Measurements from ENCODE around the gene VASN. TPM values are rescaled to one million over a fixed set of nuclear protein-coding genes. Genes with fewer than 3 reads are reported as not detected.

Gene VASN
- total RNA-seq, 1 experiment from 2014 or later: 5.4 TPM

- Histone ChIP-seq H3K27ac (ENCODE audit: low read depth, low read length, poor library complexity, severe bottlenecking) (no peak overlapping the region), H3K4me3 (ENCODE audit: low read depth, low read length, poor library complexity, severe bottlenecking) (no peak overlapping the region), H3K36me3 (ENCODE audit: insufficient read depth, low read length, poor library complexity, severe bottlenecking) (no peaks in the 10 kb centered on the region), H3K27me3 (replicated peaks; ENCODE audit: insufficient read depth, low read depth, low read length, poor library complexity) (no peaks in the 10 kb centered on the region), H3K4me1 (ENCODE audit: insufficient read depth, low read length, poor library complexity, severe bottlenecking) (peaks cover 5% of the 10 kb centered on the region), H3K9me3 (ENCODE audit: low read depth, low read length, poor library complexity, severe bottlenecking) (no peaks in the 10 kb centered on the region)
- no peak for TF ChIP-seq EZH2 (IDR thresholded peaks at IDR 0.05; ENCODE audit: borderline replicate concordance, low read depth, low read length, poor library complexity, severe bottlenecking)
- no peak for TF ChIP-seq CTCF (conservative IDR thresholded peaks at IDR 0.05; ENCODE audit: low read depth, low read length)
- intact Hi-C loops (cut with micrococcal nuclease; ENCODE audit: unreplicated experiment): no loop called here
- no peak for DNase-seq (ENCODE audit: low spot score)
- ChIA-PET POLR2A (ENCODE audit: low non-redundant PET) (no interaction called here), CTCF (no interaction called here)
- BruUV-seq (replicated peaks): no TSS peak
Measured at GRCh38 chr16:4414187-4414917, 42.7 kb downstream of the VASN start.

DNA sequence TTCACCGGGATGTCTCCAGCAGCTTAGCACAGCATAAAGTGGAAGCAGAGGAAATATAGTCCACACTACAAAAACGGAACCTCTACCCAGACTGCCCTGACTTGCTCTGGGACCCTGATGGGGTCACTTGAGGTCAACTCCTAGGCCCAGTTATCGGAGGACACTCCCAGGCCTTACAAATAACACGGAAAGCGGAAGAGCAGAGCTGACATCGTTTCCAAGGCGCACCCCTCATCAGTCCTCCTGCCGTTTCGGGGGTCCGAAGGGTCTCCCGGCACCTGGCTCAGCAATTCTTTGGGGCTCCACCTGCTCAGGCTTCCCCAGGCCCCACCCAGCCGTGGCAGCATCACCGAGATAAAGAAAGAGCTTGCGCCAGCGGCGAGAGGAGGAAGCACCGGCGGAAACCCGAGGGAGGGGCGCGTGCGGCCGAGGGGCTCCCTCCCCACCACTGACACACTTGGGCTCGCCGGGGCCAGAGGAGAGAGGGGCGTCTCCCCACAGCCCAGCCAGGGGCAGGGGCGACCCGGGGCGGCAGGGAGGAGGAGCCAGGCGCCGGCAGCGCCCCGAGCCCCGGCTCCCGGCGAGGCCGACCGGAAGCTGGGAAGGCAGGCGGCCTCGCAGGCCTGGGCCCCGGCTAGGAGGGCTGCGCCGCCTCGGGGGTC lies 44.0 kb downstream of the VASN start:
- Histone ChIP-seq H3K4me1 (ENCODE audit: insufficient read depth, low read length, poor library complexity, severe bottlenecking) (peaks cover 5% of the 10 kb centered on the region), H3K9me3 (ENCODE audit: low read depth, low read length, poor library complexity, severe bottlenecking) (no peaks in the 10 kb centered on the region), H3K27ac (ENCODE audit: low read depth, low read length, poor library complexity, severe bottlenecking) (peak overlapping the region; percentile 72), H3K27me3 (replicated peaks; ENCODE audit: insufficient read depth, low read depth, low read length, poor library complexity) (no peaks in the 10 kb centered on the region), H3K36me3 (ENCODE audit: insufficient read depth, low read length, poor library complexity, severe bottlenecking) (no peaks in the 10 kb centered on the region), H3K4me3 (ENCODE audit: low read depth, low read length, poor library complexity, severe bottlenecking) (peak overlapping the region; percentile 88)
- intact Hi-C loops (cut with micrococcal nuclease; ENCODE audit: unreplicated experiment): no loop called here
- POLR2A ChIA-PET (ENCODE audit: low non-redundant PET): no interaction called here
- peak; percentile 28 for DNase-seq (ENCODE audit: low spot score)
- no TSS peak for BruUV-seq (replicated peaks)
- CTCF ChIA-PET: interaction anchor here (0.6 kb wide), 1 partner anchor 13 kb away, joined by 4 read pairs; no protein-coding TSS in a partner anchor
- TF ChIP-seq EZH2 (IDR thresholded peaks at IDR 0.05; ENCODE audit: borderline replicate concordance, low read depth, low read length, poor library complexity, severe bottlenecking) (no peak), CTCF (conservative IDR thresholded peaks at IDR 0.05; ENCODE audit: low read depth, low read length) (no peak)

GRCh38 chr16:4416200-4417032 lies 44.8 kb downstream of the VASN start, which contains the start of gene CORO7:
Gene CORO7, minus strand, starts transcription at chr16:4416596. Its CDS starts 78 bp downstream, at chr16:4416518.
- Histone ChIP-seq H3K4me1 (ENCODE audit: insufficient read depth, low read length, poor library complexity, severe bottlenecking) (peaks cover 5% of the 10 kb centered on the region), H3K9me3 (ENCODE audit: low read depth, low read length, poor library complexity, severe bottlenecking) (no peaks in the 10 kb centered on the region), H3K27me3 (replicated peaks; ENCODE audit: insufficient read depth, low read depth, low read length, poor library complexity) (no peaks in the 10 kb centered on the region), H3K4me3 (ENCODE audit: low read depth, low read length, poor library complexity, severe bottlenecking) (peak within 1 kb of the TSS; percentile 88), H3K36me3 (ENCODE audit: insufficient read depth, low read length, poor library complexity, severe bottlenecking) (no peaks in the 10 kb centered on the region), H3K27ac (ENCODE audit: low read depth, low read length, poor library complexity, severe bottlenecking) (peak within 1 kb of the TSS; percentile 72)
- BruUV-seq (replicated peaks): no TSS peak
- intact Hi-C loops (cut with micrococcal nuclease; ENCODE audit: unreplicated experiment): no loop called here
- CTCF ChIA-PET: interaction anchor here (0.6 kb wide), 2 partner anchors 14 to 64 kb away, joined by 4 to 6 read pairs; no protein-coding TSS in a partner anchor
- POLR2A ChIA-PET (ENCODE audit: low non-redundant PET): no interaction called here
- TF ChIP-seq EZH2 (IDR thresholded peaks at IDR 0.05; ENCODE audit: borderline replicate concordance, low read depth, low read length, poor library complexity, severe bottlenecking) (no peak), CTCF (conservative IDR thresholded peaks at IDR 0.05; ENCODE audit: low read depth, low read length) (no peak)
- DNase-seq (ENCODE audit: low spot score): peak; percentile 96

Measured in A673 (cell line).